ENCODE measurements around the gene MED27.

DNA sequence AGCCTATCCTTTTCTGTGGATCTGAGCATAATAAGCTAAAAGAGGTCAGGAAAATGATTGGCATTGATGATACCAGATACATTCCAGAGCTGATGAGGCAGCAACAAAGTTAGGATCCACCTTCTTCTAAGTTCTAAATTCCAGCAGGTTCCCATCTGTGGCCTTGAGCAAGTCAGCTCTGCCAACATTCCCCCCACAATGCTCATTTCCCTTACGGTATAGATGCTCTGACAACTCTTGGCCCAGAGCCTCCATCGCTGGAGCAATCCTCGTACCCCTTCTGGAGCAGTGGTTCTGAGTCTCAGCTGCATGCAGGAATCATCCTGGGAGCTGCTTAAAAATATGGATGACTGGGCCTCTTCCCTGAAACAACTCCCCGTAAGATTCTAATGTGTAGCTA is 78.1 kb downstream of the MED27 start:
- TF ChIP-seq, protein P1, sequence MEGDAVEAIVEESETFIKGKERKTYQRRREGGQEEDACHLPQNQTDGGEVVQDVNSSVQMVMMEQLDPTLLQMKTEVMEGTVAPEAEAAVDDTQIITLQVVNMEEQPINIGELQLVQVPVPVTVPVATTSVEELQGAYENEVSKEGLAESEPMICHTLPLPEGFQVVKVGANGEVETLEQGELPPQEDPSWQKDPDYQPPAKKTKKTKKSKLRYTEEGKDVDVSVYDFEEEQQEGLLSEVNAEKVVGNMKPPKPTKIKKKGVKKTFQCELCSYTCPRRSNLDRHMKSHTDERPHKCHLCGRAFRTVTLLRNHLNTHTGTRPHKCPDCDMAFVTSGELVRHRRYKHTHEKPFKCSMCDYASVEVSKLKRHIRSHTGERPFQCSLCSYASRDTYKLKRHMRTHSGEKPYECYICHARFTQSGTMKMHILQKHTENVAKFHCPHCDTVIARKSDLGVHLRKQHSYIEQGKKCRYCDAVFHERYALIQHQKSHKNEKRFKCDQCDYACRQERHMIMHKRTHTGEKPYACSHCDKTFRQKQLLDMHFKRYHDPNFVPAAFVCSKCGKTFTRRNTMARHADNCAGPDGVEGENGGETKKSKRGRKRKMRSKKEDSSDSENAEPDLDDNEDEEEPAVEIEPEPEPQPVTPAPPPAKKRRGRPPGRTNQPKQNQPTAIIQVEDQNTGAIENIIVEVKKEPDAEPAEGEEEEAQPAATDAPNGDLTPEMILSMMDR (IDR thresholded peaks at IDR 0.05) = no peak
- TF ChIP-seq POLR2A (IDR thresholded peaks at IDR 0.05; ENCODE audit: low read depth) (no peak), EP300 (IDR thresholded peaks at IDR 0.05) (no peak), POLR2AphosphoS5 (IDR thresholded peaks at IDR 0.05) (no peak)
